Measurements from ENCODE around the gene PIP5K1C. TPM values are rescaled to one million over a fixed set of nuclear protein-coding genes. Genes with fewer than 3 reads are reported as not detected.
"Not testable (repeated sequence)": the region's sequence is repeated elsewhere in the genome, so short reads cannot be mapped to it uniquely, and the experiment has no call there.

Gene PIP5K1C
- total RNA-seq, 1 donor from 2014 or later, result 15.1 TPM

GRCh38 chr19:3648037-3648905 lies 52.0 kb downstream of the PIP5K1C start:
- DNase-seq (ENCODE audit: low spot score in 2 of 2), result no peak
- no peak for FAIRE-seq

GRCh38 chr19:3647102-3647501 lies 53.2 kb downstream of the PIP5K1C start:
- not testable (repeated sequence) for DNase-seq (ENCODE audit: low spot score in 2 of 2); FAIRE-seq

- FAIRE-seq, result no peak
Observed at GRCh38 chr19:3646336-3647092, 53.8 kb downstream of the PIP5K1C start.

GRCh38 chr19:3645726-3646125 lies 54.5 kb downstream of the PIP5K1C start:
- FAIRE-seq (no peak), DNase-seq (ENCODE audit: low spot score in 2 of 2) (no peak)

More at GRCh38 chr19:3646336-3647092, 53.8 kb downstream of the PIP5K1C start:
- no peak for DNase-seq (ENCODE audit: low spot score in 2 of 2)

GRCh38 chr19:3645067-3645396 lies 55.2 kb downstream of the PIP5K1C start:
- DNase-seq (ENCODE audit: low spot score in 2 of 2) (no peak), FAIRE-seq (no peak)

- DNase-seq (ENCODE audit: low spot score in 2 of 2) (peak; percentile 79 to 83), FAIRE-seq (peak; percentile 26)
Observed at GRCh38 chr19:3644351-3645066, 55.8 kb downstream of the PIP5K1C start.

GRCh38 chr19:3643674-3644313 lies 56.5 kb downstream of the PIP5K1C start:
- FAIRE-seq (no peak), DNase-seq (ENCODE audit: low spot score in 2 of 2) (no peak)

GRCh38 chr19:3642987-3643673 lies 57.1 kb downstream of the PIP5K1C start:
- DNase-seq (ENCODE audit: low spot score in 2 of 2) (no peak), FAIRE-seq (no peak)

GRCh38 chr19:3642296-3642695 lies 58.0 kb downstream of the PIP5K1C start:
- FAIRE-seq, result no peak
- no peak for DNase-seq (ENCODE audit: low spot score in 2 of 2)

GRCh38 chr19:3641515-3642269 lies 58.6 kb downstream of the PIP5K1C start:
- FAIRE-seq (no peak), DNase-seq (ENCODE audit: low spot score in 2 of 2) (no peak)

- no peak for FAIRE-seq
- DNase-seq (ENCODE audit: low spot score in 2 of 2), result no peak
Observed at GRCh38 chr19:3639479-3639878, 60.8 kb downstream of the PIP5K1C start.

GRCh38 chr19:3638208-3639193 lies 61.8 kb downstream of the PIP5K1C start:
- DNase-seq (ENCODE audit: low spot score in 2 of 2) (no peak), FAIRE-seq (no peak)

GRCh38 chr19:3637621-3638020 lies 62.6 kb downstream of the PIP5K1C start:
- FAIRE-seq, result no peak
- no peak for DNase-seq (ENCODE audit: low spot score in 2 of 2)

- FAIRE-seq (no peak), DNase-seq (ENCODE audit: low spot score in 2 of 2) (no peak)
Observed at GRCh38 chr19:3636962-3637361, 63.3 kb downstream of the PIP5K1C start.

GRCh38 chr19:3636506-3636905 lies 63.8 kb downstream of the PIP5K1C start:
- DNase-seq (ENCODE audit: low spot score in 2 of 2), result no peak
- no peak for FAIRE-seq

- FAIRE-seq (no peak), DNase-seq (ENCODE audit: low spot score in 2 of 2) (no peak)
Observed at GRCh38 chr19:3634496-3635045, 65.7 kb downstream of the PIP5K1C start.

GRCh38 chr19:3633559-3633988 lies 66.7 kb downstream of the PIP5K1C start:
- no peak for DNase-seq (ENCODE audit: low spot score in 2 of 2)
- FAIRE-seq, result no peak
